ENCODE results near the gene CD34. TPM values are rescaled to one million over a fixed set of nuclear protein-coding genes. Genes with fewer than 3 reads are reported as not detected.
A peak's percentile ranks its signal among the peaks of the same experiment; 100 is the strongest.

Gene CD34
- total RNA-seq, 2 donors from 2014 or later, result 0.05 to 0.09 TPM

GRCh38 chr1:207849016-207849415 is 61.9 kb downstream of the CD34 start:
- ATAC-seq (replicated peaks in 1 of 2) (no peak), DNase-seq (no peak)
- no peaks in the 10 kb centered on the region for H3K9me3 Mint-ChIP-seq
- peak overlapping the region; percentile 62 for H3K27ac Mint-ChIP-seq
- H3K27me3 Mint-ChIP-seq (ENCODE audit: low read depth), result no peaks in the 10 kb centered on the region
- peaks cover 1 to 2% of the 10 kb centered on the region in 2 donors for H3K36me3 Mint-ChIP-seq (ENCODE audit: insufficient read depth in 2 of 2)
- H3K4me1 Mint-ChIP-seq (ENCODE audit: low read depth), result peaks cover 62% of the 10 kb centered on the region
- peak overlapping the region; percentile 22 to 36 for H3K4me3 Mint-ChIP-seq

- Mint-ChIP-seq H3K4me3 (peak overlapping the region; percentile 42 to 56), H3K27ac (peak overlapping the region; percentile 62), H3K4me1 (ENCODE audit: low read depth) (peaks cover 62% of the 10 kb centered on the region), H3K36me3 (ENCODE audit: insufficient read depth in 2 of 2) (peaks cover 1 to 6% of the 10 kb centered on the region in 2 donors), H3K27me3 (ENCODE audit: low read depth) (no peaks in the 10 kb centered on the region), H3K9me3 (no peaks in the 10 kb centered on the region)
- ATAC-seq (replicated peaks in 1 of 2), result peak; percentile 85 to 92
- peak; percentile 48 to 49 for DNase-seq
Measured at GRCh38 chr1:207848234-207848633, 62.7 kb downstream of the CD34 start.

- Mint-ChIP-seq H3K4me3 (no peak overlapping the region), H3K27ac (no peak overlapping the region), H3K9me3 (no peaks in the 10 kb centered on the region), H3K27me3 (ENCODE audit: low read depth) (no peaks in the 10 kb centered on the region), H3K36me3 (ENCODE audit: insufficient read depth in 2 of 2) (peaks cover 1 to 6% of the 10 kb centered on the region in 2 donors), H3K4me1 (ENCODE audit: low read depth) (peaks cover 51% of the 10 kb centered on the region)
- ATAC-seq (replicated peaks in 1 of 2), result no peak
- no peak for DNase-seq
Measured at GRCh38 chr1:207847116-207847515, 63.8 kb downstream of the CD34 start.

GRCh38 chr1:207845109-207845508 is 65.8 kb downstream of the CD34 start:
- Mint-ChIP-seq H3K36me3 (ENCODE audit: insufficient read depth in 2 of 2) (peaks cover 1 to 6% of the 10 kb centered on the region in 2 donors), H3K27me3 (ENCODE audit: low read depth) (no peaks in the 10 kb centered on the region), H3K27ac (no peak overlapping the region), H3K9me3 (no peaks in the 10 kb centered on the region), H3K4me1 (ENCODE audit: low read depth) (peaks cover 51% of the 10 kb centered on the region), H3K4me3 (no peak overlapping the region)
- DNase-seq (no peak), ATAC-seq (replicated peaks in 1 of 2) (no peak)

- Mint-ChIP-seq H3K27me3 (ENCODE audit: low read depth) (no peaks in the 10 kb centered on the region), H3K4me1 (ENCODE audit: low read depth) (peaks cover 56% of the 10 kb centered on the region), H3K4me3 (no peak overlapping the region), H3K27ac (no peak overlapping the region), H3K9me3 (no peaks in the 10 kb centered on the region), H3K36me3 (ENCODE audit: insufficient read depth in 2 of 2) (peaks cover 1 to 6% of the 10 kb centered on the region in 2 donors)
- DNase-seq, result no peak
- ATAC-seq (replicated peaks in 1 of 2), result no peak
Measured at GRCh38 chr1:207844371-207844770, 66.6 kb downstream of the CD34 start.

- no peak overlapping the region for H3K4me3 Mint-ChIP-seq
- no peaks in the 10 kb centered on the region for H3K27me3 Mint-ChIP-seq (ENCODE audit: low read depth)
- no peaks in the 10 kb centered on the region for H3K9me3 Mint-ChIP-seq
- ATAC-seq (replicated peaks in 1 of 2) (no peak), DNase-seq (no peak)
- peaks cover 7 to 11% of the 10 kb centered on the region in 2 donors for H3K36me3 Mint-ChIP-seq (ENCODE audit: insufficient read depth in 2 of 2)
- peaks cover 56% of the 10 kb centered on the region for H3K4me1 Mint-ChIP-seq (ENCODE audit: low read depth)
- no peak overlapping the region for H3K27ac Mint-ChIP-seq
Measured at GRCh38 chr1:207842506-207842905, 68.4 kb downstream of the CD34 start.

- H3K9me3 Mint-ChIP-seq, result no peaks in the 10 kb centered on the region
- DNase-seq (no peak), ATAC-seq (replicated peaks in 1 of 2) (no peak)
- H3K27me3 Mint-ChIP-seq (ENCODE audit: low read depth), result no peaks in the 10 kb centered on the region
- H3K36me3 Mint-ChIP-seq (ENCODE audit: insufficient read depth in 2 of 2), result peaks cover 7 to 13% of the 10 kb centered on the region in 2 donors
- H3K27ac Mint-ChIP-seq, result no peak overlapping the region
- no peak overlapping the region for H3K4me3 Mint-ChIP-seq
- peaks cover 56% of the 10 kb centered on the region for H3K4me1 Mint-ChIP-seq (ENCODE audit: low read depth)
Measured at GRCh38 chr1:207841901-207842300, 69.0 kb downstream of the CD34 start.

GRCh38 chr1:207841293-207841692 is 69.6 kb downstream of the CD34 start:
- no peak for DNase-seq
- Mint-ChIP-seq H3K9me3 (no peaks in the 10 kb centered on the region), H3K27me3 (ENCODE audit: low read depth) (no peaks in the 10 kb centered on the region), H3K4me3 (no peak overlapping the region), H3K4me1 (ENCODE audit: low read depth) (peaks cover 61% of the 10 kb centered on the region), H3K36me3 (ENCODE audit: insufficient read depth in 2 of 2) (peaks cover 6 to 14% of the 10 kb centered on the region in 2 donors), H3K27ac (peak overlapping the region; percentile 39)
- ATAC-seq (replicated peaks in 1 of 2), result no peak

GRCh38 chr1:207840380-207840779 is 70.5 kb downstream of the CD34 start:
- Mint-ChIP-seq H3K27ac (no peak overlapping the region), H3K4me3 (no peak overlapping the region), H3K9me3 (no peaks in the 10 kb centered on the region), H3K36me3 (ENCODE audit: insufficient read depth in 2 of 2) (peaks cover 7 to 14% of the 10 kb centered on the region in 2 donors), H3K27me3 (ENCODE audit: low read depth) (no peaks in the 10 kb centered on the region), H3K4me1 (ENCODE audit: low read depth) (peaks cover 68% of the 10 kb centered on the region)
- DNase-seq (no peak), ATAC-seq (replicated peaks in 1 of 2) (no peak)

GRCh38 chr1:207839083-207839413 is 71.9 kb downstream of the CD34 start:
- Mint-ChIP-seq H3K9me3 (no peaks in the 10 kb centered on the region), H3K27ac (no peak overlapping the region), H3K36me3 (ENCODE audit: insufficient read depth in 2 of 2) (peaks cover 7 to 18% of the 10 kb centered on the region in 2 donors), H3K4me1 (ENCODE audit: low read depth) (peaks cover 69% of the 10 kb centered on the region), H3K27me3 (ENCODE audit: low read depth) (no peaks in the 10 kb centered on the region), H3K4me3 (no peak overlapping the region)
- ATAC-seq (replicated peaks in 1 of 2), result peak; percentile 51 to 57
- DNase-seq, result no peak

- Mint-ChIP-seq H3K27me3 (ENCODE audit: low read depth) (no peaks in the 10 kb centered on the region), H3K9me3 (no peaks in the 10 kb centered on the region), H3K36me3 (ENCODE audit: insufficient read depth in 2 of 2) (peaks cover 7 to 14% of the 10 kb centered on the region in 2 donors), H3K4me3 (no peak overlapping the region), H3K4me1 (ENCODE audit: low read depth) (peaks cover 69% of the 10 kb centered on the region), H3K27ac (peak overlapping the region; percentile 24)
- ATAC-seq (replicated peaks in 1 of 2) (peak; percentile 25 to 43), DNase-seq (no peak)
Measured at GRCh38 chr1:207838156-207839082, 72.5 kb downstream of the CD34 start.

GRCh38 chr1:207837673-207838072 is 73.3 kb downstream of the CD34 start:
- Mint-ChIP-seq H3K27me3 (ENCODE audit: low read depth) (no peaks in the 10 kb centered on the region), H3K36me3 (ENCODE audit: insufficient read depth in 2 of 2) (peaks cover 7 to 14% of the 10 kb centered on the region in 2 donors), H3K27ac (peak overlapping the region; percentile 24), H3K4me1 (ENCODE audit: low read depth) (peaks cover 75% of the 10 kb centered on the region), H3K4me3 (no peak overlapping the region), H3K9me3 (no peaks in the 10 kb centered on the region)
- DNase-seq (no peak), ATAC-seq (replicated peaks in 1 of 2) (no peak)

GRCh38 chr1:207836591-207837347 is 74.2 kb downstream of the CD34 start:
- DNase-seq (no peak), ATAC-seq (replicated peaks in 1 of 2) (no peak)
- no peaks in the 10 kb centered on the region for H3K9me3 Mint-ChIP-seq
- no peak overlapping the region for H3K4me3 Mint-ChIP-seq
- peak overlapping the region; percentile 4 for H3K27ac Mint-ChIP-seq
- H3K36me3 Mint-ChIP-seq (ENCODE audit: insufficient read depth in 2 of 2), result peaks cover 7 to 14% of the 10 kb centered on the region in 2 donors
- H3K4me1 Mint-ChIP-seq (ENCODE audit: low read depth), result peaks cover 84% of the 10 kb centered on the region
- no peaks in the 10 kb centered on the region for H3K27me3 Mint-ChIP-seq (ENCODE audit: low read depth)

All from activated T-cell treated with anti-CD3 and anti-CD28 coated beads, Interleukin-2, amount 50 U/mL, for 72 hours (primary cell).